Cardiac septum (tissue), 1 donor: ENCODE measurements around the gene UBXN7. TPM values are rescaled to one million over a fixed set of nuclear protein-coding genes. Genes with fewer than 3 reads are reported as not detected.
"Not testable (repeated sequence)": the region's sequence is repeated elsewhere in the genome, so short reads cannot be mapped to it uniquely, and the experiment has no call there.

ENCODE experiments used
- DNase-seq: peaks from one replicate; pipeline ENCODE4 v3.0.0-alpha.2; 2020; ENCODE audit warnings: low spot score
- intact Hi-C: fragments of 100-400 bp; cut with DNase I; formaldehyde crosslinking; loops from one replicate; pipeline ENCODE4 v1.14.0; 2022
- total RNA-seq: library from RNA; stranded (reverse); fragmentation: NEBNext Ultra II Directional; extraction: Animal tissue kit (Norgen Biotek cat#: 25700); gene quantifications from one replicate; pipeline ENCODE4 v1.2.1, GENCODE V29; 2021
- donor health status: DM: no; HTN: no; CAD: no.

The UBXN7 gene
- total RNA-seq, 1 donor from 2014 or later, result 30.1 TPM

DNA sequence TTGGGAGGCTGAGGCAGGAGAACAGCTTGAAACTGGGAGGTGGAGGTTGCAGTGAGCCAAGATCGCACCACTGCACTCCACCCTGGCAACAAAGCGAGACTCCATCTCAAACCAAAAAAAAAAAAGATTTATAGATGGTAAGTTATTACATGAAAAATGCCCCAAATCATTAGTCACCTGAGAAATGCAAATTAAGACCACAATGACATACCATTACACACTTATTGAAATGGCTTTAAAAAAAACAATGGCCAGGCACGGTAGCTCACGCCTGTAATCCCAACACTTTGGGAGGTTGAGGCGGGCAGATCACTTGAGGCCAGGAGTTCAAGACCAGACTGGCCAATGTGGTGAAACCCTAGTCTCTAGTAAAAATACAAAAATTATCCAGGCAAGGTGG lies 10.6 kb downstream of the UBXN7 start:
- intact Hi-C loops, DNase-seq: not testable (repeated sequence)

DNA sequence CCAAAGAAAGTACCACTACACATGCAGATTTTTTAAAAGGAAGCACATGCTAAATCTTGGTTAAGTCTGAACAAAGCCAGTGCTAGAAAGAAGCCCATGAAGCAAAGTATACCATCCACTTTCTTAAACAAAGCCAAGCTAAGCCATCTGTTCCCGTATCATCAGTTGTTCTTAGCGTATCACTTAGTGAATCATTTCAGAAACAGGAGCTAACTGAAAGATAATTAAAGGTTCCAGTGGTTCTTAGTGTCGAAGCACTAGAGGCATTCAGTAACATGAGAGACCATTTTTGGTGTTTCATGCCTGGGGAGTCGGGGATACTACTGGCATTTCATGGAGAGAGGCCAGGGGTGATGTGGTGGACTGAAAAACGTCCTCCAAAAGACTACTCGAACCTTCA lies 12.8 kb downstream of the UBXN7 start:
- no peak for DNase-seq
- intact Hi-C loops, result no loop called here

DNA sequence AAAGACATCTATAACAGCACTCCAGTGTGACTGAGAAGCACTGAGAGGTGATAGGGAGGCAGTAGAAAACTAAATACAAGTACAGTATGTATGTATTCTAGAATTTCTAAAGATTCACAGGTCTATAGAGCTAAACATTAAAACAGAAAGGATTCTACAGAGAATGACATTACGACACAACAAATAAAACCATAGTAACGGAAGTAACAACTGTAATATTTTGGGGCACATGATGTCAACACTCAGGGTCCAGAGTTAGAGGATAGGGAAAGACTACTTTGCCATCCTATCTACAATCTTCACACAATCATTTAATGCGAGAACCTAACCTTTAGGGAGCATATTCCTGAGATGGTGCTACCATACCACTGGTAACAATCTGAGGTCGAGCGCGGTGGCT lies 13.6 kb downstream of the UBXN7 start:
- DNase-seq, result no peak
- intact Hi-C loops, result no loop called here

DNA sequence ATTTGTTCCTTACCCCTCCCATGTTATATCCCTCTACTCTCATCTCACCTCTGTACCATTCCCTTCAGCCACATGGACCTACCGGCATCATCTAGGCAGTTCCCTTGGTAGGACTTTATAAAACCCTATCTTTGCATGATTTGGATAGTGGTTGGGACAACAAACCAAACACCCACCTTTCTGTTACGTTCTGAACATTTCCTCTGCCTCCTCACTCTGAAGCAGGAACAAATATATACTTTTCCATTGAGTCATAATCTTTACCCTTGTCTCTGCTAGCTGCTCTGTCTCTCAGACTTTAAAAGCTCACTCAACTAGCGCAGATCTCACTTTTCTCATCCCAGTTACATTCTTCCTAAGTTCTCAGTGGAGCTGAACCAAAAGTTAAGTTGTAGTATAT lies 17.8 kb downstream of the UBXN7 start:
- DNase-seq, result no peak
- intact Hi-C loops, result no loop called here

DNA sequence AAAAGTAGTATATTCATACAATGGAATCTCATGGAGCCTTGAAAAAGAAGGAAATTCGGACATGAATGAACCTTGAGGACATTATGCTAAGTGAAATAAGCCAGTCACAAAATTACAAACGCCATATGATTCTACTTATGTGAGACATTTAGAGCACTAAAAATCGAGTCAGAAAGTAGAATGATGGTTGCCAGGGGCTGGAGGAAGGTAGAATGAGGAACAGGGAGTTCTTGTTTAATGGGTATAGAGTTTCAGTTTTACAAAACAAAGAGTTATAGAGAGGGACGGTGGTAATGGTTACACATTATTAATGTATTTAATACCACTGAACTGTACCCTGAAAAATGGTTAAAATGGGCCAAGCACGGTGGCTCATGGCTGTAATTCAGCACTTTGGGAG lies 19.5 kb downstream of the UBXN7 start:
- DNase-seq, result no peak
- intact Hi-C loops, result no loop called here

DNA sequence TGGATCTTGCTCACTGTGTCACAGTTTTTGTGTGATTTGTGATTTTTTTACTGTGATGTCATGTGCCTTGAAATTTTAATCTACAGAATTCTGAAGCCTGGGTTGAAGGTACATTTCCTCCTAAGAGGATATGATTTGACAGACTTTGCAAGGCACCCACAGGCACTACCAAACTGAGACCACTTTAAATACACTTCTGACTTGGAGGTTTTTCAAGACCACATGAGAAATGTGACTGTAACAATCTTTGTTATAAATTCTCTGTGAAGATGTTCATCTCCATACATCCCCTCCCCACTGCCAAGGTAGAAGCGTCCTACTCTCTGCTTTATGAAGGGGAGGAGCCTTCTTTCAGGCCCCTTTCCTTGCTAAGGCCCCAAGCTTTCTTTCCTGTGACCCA lies 22.8 kb downstream of the UBXN7 start:
- DNase-seq, result no peak
- intact Hi-C loops, result no loop called here

DNA sequence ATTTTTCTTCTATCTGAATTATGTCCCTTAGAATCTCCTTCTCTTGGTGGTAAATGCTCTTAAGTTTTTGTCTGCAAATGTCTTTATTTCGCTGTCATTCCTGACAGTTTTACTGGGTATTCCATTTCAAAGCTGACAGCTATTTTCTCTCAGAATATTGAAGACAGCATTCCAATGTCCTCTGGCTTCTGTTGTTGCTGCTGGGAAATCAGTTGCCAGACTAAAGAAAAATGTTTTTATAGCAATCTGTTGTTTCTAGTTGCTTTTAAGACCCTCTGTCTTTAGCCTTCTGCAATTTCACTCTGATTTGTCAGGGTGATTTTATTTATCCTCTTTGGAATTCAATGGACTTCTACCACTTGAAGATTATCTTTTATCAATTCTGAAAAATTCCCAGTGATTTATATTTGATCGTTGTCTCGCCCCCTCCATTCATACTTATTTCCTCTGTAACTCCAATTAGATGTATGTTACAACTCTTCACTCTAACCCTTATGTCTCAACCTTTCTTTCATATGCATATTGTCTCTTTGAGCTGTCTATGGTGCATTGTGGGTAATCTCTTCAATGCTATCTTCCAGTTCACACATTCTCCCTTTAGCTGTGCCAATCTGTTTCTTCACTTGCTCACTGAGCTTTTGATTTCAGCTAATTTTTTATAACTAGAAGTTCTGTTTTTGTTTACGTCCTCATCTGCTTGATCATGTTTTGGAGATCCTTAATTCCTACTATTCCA lies 23.5 kb downstream of the UBXN7 start:
- intact Hi-C loops, result no loop called here
- no peak for DNase-seq

DNA sequence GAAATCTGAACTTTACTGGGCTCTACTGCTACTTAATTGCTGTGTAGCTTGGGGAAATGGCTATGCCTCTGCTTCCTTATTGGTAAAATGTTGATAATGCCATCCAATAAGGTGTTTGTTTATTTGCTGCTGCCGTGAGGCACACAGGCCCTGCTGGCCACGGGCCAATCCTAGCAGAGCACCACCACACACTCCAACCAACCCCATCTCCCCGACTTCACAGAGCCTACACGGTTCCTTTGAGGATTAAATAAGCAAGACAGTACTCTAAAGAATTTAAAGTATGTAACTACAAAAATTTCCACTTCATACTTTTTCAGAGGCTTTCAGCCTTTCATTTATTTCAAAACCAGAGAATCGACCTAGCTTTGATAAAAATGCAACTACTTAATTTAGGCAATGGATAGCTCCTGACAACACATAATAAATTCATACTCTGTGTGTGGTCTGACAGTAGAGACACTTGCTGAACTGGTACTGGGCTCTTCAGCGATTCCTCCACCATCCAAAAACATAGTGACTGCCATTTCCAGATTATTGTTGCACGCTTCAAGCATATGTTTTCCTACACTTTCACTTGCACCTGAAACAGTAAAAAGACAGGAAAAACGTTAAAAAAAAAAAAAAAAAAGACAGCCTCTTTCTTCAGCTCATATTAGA lies 25.3 kb downstream of the UBXN7 start:
- intact Hi-C loops, result no loop called here
- no peak for DNase-seq

DNA sequence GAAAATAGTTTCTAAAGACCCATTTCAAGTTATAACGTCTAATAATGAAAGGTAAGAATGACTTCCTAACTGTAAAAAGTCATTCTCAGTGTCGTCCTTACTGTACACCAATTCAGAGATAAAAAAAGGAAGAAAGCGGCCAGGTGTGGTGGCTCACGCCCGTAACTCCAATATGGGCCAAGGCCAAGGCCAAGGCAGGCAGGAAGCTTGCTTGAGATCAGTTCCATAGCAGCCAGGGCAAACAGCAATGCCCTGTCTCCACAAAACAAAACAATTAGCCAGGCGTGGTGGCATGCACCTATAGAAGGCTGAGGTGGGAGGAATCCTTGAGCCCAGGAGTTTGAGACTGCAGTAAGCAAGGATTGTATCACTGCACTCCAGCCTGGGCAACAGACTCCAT lies 31.9 kb downstream of the UBXN7 start:
- no peak for DNase-seq

DNA sequence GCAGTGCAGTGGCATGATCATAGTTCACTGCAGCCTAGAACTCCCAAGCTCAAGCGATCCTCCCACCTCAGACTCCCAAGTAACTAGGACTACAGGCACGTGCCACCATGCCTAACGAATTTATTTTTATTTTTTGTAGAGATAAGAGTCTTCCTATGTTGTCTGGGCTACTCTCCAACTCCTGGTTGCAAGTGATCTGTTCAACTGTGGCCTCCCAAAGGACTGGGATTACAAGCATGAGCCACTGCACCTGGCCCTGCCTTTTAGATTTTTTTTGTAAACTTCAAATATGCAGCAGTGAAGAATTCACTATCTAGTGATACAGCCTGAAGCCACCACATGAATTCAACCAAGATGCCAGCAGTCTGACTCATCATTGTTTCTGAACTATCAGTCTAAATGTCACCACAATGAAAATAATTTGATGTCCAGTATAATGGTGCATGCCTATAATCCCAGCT lies 32.7 kb downstream of the UBXN7 start:
- DNase-seq, result no peak
- intact Hi-C loops, result no loop called here

More for the DNA sequence above, 31.9 kb downstream of the UBXN7 start:
- intact Hi-C loops, result no loop called here

DNA sequence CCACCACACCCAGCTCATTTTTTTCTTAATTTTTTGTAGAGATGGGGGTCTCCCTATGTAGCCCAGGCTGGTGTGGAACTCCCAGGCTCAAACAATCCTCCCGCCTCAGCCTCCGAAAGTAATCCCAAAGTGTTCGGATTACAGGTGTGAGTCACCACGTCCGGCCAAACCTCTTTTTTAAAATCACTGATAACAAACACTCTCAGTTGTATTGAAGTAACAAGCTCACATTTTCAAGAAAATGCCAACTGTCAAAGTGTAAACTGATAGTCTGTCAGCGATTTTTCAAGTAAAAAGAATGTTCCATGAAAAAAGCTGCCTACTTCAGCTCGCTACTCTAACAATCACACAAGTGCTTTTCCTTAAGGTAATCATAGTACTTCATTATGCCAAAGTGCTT lies 33.4 kb downstream of the UBXN7 start:
- DNase-seq, result no peak
- intact Hi-C loops, result no loop called here

DNA sequence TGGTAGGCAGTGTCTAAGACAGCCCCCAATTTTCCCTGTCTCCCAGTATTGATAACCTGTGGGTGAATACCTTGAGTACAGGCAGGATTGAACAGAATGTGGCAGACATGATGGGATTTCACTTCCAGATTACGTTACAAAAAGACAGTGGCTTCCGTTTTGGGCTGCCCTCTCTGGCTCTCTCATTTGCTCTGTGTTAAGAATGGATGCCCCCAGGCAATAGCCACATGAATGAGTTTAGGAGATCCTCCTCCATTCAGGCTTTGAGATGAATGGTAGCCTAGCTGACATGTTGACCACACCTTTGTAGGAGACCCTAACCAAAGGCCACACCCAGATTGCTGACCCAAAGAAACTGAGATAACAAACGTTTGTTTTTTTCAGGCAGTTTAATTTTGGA lies 34.3 kb downstream of the UBXN7 start:
- DNase-seq, result no peak
- intact Hi-C loops, result no loop called here

DNA sequence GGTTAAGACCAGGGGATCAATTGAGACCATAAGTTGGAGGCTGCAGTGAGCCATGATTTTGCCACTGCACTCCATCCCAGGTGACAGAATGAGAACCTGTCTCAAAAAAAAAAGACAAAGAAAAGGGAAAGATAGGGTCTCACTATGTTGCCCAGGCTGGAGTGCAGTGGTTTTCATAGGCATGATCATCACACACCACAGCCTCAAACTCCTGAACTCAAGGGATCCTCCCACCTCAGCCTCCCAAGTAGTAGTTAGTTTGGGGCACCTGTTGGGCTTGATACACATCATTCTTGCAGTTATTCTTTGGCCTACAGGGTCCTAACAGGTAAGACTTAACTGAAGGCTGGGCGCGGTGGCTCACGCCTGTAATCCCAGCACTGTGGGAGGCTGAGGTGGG lies 42.1 kb downstream of the UBXN7 start:
- no peak for DNase-seq
- intact Hi-C loops, result no loop called here

DNA sequence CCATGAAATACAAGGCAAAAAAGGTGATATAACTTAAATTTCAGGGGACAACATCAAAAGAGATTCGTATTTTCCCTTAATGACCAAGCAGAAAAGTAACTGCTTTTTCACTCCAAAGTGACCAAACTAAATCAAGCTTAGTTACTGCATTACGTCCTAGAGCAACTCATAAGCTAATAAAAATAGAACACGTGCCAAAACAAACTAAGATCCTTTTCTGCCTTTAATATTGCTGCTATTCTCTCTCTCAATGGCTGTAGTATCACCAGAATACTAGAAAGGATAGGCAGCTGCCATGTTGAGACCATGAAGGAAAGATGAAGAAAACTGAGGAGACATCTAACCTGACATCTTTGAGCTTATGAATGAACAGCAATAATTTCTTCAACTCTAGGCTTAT lies 43.3 kb downstream of the UBXN7 start:
- no peak for DNase-seq
- intact Hi-C loops, result no loop called here

DNA sequence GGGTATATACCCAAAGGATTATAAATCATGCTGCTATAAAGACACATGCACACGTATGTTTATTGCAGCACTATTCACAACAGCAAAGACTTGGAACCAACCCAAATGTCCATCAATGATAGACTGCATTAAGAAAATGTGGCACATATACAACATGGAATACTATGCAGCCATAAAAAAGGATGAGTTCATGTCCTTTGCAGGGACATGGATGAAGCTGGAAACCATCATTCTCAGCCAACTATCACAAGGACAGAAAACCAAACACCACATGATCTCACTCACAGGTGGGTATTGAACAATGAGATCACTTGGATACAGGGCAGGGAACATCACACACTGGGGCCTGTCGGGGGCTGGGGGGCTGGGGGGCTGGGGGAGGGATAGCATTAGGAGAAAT lies 44.3 kb downstream of the UBXN7 start:
- DNase-seq, intact Hi-C loops: not testable (repeated sequence)

DNA sequence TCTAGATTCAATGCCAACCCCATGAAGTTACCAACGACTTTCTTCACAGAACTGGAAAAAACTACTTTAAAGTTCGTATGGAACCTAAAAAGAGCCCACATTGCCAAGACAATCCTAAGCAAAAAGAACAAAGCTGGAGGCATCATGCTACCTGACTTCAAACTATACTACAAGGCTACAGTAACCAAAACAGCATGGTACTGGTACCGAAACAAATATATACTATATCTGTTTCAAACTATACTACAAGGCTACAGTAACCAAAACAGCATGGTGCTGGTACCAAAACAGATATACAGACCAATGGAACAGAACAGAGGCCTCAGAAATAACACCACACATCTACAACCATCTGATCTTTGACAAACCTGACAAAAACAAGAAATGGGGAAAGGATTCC lies 45.4 kb downstream of the UBXN7 start:
- DNase-seq, intact Hi-C loops: not testable (repeated sequence)

DNA sequence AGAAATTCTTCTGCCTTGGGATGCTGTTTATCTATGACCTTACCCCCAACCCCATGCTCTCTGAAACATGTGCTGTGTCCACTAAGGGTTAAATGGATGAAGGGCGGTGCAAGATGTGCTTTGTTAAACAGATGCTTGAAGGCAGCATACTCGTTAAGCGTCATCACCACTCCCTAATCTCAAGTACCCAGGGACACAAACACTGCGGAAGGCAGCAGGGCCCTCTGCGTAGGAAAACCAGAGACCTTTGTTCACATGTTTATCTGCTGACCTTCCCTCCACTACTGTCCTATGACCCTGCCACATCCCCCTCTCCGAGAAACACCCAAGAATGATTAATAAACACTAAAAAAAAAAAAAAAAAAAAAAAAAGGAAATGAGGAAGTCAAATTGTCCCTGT lies 46.2 kb downstream of the UBXN7 start:
- intact Hi-C loops, DNase-seq: not testable (repeated sequence)

DNA sequence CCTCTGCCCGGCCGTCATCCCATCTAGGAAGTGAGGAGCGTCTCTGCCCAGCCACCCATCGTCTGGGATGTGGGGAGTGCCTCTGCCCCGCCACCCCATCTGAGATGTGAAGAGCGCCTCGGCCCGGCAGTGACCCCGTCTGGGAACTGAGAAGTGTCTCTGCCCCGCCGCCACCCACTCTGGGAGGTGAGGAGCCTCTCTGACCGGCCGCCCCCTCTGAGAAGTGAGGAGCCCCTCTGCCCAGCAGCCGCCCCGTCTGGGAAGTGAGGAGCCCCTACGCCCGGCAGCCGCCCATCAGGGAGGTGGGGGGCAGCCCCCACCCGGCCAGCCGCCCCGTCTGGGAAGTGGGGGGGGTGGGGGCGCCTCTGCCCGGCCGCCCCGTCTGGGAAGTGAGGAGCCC lies 46.8 kb downstream of the UBXN7 start:
- intact Hi-C loops, DNase-seq: not testable (repeated sequence)

DNA sequence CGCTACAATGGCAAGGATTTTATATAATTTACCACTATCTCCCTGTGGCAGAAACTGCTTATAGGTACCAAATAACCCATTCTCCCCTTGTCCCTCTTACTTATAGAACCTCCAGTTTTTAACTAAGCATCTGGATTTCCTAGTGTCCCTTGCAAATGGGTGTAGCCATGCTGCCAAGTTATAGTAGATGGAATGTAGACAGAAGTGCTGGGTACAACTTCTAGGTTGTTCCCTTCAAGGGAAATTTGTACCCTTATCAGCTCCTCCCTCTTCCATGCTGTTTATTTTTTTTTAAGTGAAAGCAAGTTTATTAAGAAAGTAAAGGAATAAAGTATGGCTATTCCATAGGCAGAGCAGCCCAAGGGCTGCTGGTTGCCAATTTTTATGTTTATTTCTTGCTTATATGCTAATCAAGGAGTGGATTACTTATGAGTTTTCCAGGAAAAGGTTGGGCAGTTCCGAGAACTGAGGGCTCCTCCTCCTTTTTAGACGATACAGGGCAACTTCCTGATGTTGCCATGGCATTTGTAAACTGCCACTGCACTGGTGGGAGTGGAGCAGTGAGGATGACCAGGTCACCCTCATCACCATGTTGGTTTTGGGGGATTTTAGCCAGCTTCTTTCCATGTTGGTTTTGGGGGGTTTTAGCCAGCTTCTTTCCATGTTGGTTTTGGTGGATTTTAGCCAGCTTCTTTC lies 53.9 kb downstream of the UBXN7 start:
- intact Hi-C loops, result no loop called here
- no peak for DNase-seq

DNA sequence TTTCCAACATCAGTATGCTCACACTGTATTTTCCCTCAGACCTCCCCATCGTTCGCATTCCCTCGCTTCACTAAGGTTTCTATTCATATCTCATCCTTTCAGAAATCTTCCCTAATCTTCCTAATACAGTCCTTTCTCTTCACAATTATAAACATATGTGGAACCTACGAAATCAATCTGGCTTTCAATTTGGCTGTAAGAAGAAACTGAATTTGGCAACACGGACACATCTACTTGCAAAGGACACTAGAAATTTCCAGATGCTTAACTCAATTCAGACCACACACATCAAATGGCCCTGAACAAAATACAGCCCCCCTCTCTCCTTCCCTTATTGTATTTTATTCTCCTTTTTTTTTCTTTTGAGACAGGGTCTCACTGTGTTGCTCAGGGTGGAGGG lies 54.9 kb downstream of the UBXN7 start:
- no peak for DNase-seq

DNA sequence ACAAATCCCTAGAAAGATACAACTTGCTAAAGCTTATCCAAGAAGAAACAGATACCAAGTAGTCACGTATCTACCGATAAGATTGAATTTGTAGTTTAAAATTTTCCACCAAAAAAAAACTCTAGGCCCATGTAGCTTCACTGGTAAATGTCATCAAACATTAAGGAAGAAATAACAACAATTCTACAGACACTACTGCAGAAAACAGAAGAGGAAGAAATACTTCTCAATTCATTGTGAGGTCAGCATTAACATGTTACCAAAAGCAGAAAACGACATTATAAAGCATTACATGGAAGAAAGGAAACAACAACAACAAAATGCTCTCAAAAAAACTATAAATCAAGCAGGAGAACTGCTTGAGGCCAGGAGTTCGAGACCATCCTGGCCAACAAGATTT lies 66.5 kb downstream of the UBXN7 start:
- intact Hi-C loops, result no loop called here
- DNase-seq, result no peak

More for the DNA sequence above, 54.9 kb downstream of the UBXN7 start:
- intact Hi-C loops, result no loop called here
